T-helper 22 cell (primary cell): Measurements from ENCODE around the gene UMPS.
"Not testable (repeated sequence)": the region's sequence is repeated elsewhere in the genome, so short reads cannot be mapped to it uniquely, and the experiment has no call there.

Experiments used
- DNase-seq: peaks from one replicate; pipeline ENCODE4 v3.0.0-alpha.2; 2020; ENCODE audit warnings: low read depth

Gene UMPS

DNA sequence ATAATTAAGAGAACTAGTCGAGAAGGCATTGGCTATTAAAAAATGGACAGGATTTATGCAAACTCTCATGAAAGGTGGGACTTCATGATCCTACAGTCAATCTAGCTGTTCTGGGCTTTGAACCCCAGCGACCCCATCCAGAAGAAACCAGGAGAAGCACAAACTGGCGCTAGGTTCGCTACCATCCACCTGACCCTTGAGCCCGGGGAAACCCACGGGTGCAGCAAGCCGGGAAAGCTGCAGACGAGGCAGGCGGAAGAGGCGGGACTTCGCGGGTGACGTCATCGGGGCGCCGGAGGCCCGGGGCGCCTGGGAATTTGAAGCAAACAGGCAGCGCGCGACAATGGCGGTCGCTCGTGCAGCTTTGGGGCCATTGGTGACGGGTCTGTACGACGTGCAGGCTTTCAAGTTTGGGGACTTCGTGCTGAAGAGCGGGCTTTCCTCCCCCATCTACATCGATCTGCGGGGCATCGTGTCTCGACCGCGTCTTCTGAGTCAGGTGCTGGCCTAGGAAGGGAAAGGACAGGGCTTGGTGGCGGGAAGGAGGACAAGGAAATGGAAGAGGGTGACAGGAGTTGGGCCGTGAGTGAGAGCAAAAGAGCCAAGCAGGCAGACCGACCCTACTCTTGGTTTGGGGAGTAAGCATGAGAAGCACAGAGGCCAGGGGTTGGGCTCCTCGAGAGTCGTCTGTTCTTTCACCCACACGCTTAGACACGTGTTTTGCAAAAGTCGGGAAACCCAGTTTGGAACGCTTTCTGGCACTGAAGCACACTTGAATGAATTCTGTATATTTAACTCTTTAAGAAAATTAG lies at the start of gene UMPS:
UMPS (plus strand) TSS at position 324 of the 812 bp plus-strand sequence; CDS start at position 344, 20 bp downstream.
- peak; percentile 72 for DNase-seq

DNA sequence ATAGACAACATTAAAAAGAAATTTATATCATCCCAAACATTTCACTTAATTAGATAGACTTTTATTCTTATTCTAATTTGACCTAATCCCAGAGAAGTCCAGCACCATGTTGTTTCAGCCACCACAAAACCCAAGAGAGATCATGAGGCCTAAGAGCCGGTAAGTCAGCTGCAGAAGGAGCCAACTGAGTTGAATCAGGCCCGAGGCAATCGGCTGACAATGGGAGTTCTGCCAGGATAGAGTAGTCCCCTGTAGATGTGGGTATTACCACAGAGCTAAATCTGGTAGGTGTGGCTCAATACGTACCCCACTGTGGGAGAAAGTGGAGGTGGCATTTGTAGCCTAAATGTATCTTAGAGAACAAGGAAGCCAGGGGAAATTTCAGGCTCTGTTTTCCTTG lies 49.7 kb upstream of the UMPS start:
- DNase-seq = no peak

DNA sequence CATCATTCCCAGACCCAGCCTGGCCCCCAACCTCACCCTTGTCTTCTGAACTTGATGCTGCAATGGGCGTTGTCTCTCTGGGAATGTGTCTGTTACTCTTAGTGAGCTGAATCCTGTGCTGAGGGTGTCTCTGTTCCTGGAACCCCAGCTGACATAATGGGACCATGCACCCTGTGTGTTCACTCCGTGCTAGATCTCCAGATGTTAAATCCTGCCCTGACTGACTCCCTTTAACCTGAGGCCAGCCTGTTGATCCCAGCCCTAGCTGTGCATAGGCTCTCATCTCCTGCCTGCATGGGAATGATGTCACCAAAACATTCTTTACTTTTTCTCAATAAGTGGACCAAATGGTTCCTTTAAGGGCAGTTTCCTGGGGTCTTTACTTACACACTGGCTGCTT lies 48.0 kb upstream of the UMPS start:
- no peak for DNase-seq

DNA sequence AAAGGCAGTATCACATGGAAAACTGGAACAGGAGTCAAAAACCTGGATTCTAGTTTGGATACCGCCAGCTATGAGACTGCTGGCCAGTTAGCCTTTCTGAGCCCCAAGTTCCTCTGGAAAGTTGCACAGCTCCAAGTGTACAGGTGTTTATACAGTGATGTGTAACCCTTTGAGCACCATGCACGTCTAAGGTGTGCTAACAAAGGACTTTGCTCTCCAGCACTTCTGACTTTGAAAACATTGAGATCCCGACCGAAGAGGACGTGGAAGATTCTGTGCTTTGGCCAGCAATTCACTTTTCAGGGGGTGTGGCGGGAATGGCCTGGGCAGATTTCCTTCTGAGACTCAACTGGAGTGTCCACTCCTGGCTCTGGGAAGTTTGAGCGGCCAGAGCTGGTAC lies 45.8 kb upstream of the UMPS start:
- DNase-seq = no peak

DNA sequence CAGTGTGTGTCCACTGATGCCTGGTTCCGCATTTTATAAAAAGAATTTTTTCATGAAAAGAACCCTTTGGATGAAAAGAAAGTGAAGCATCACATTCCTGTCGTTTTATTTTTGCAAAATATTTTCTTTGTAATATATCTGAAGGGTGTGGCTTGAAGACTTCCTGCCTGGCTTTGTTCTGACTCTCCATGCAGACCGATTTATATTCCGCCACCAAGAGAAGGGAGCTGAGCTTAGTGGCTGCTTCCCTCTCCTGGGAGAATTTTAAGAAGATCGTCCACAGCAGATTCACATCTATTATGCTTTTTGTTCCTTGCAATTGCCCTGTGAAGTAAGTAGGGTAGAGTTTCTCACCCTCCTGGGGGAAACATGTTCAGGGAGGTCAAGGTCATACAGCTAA lies 45.2 kb upstream of the UMPS start:
- no peak for DNase-seq

DNA sequence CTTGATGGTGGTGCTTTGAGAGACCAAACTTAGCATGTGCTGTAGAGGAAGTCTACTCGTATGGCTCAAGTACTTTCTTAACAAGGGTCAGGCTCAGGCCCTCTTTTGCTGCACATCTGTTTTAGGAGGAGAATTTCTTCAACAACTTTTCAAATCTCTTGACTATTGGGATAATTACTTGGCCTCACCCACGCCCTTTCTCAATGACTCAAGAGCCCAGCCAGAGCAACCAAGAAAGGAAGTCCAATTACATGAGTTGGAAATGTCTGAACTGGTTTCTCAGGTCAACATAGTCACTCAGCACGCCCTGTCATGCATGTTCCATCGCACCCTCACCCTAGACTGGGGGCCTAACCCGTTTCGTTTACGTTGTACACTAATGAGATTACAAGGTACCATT lies 44.8 kb upstream of the UMPS start:
- no peak for DNase-seq

DNA sequence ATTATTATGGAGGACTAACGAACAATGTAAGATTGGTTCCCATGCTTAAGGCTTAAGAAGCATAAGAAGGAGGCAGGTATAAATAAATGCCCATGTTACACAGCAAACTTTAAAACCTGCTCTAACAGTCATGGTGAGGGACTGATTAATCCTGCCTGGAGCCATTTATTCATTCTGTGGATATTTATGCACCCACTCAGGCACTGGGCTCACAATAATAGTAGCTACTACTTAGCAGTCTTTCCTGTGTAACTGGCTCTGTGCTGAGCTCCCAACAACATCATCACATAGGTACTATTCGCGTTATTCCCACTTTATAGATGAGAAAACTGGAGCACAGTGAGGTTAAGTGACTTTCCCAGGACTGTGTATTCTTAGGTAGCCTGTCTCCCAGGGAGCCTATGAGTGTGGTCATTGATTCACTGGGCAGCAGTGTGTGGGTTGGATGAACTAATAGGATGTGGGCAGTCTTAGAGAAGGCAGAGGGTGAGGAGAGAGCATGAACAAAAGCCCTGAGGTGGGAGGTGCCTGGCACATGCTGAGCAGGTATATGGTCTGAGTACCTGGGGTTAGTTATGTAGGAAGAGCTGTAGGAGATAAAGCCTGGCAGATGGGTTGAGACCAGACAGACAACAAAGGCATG lies 44.1 kb upstream of the UMPS start:
- no peak for DNase-seq

DNA sequence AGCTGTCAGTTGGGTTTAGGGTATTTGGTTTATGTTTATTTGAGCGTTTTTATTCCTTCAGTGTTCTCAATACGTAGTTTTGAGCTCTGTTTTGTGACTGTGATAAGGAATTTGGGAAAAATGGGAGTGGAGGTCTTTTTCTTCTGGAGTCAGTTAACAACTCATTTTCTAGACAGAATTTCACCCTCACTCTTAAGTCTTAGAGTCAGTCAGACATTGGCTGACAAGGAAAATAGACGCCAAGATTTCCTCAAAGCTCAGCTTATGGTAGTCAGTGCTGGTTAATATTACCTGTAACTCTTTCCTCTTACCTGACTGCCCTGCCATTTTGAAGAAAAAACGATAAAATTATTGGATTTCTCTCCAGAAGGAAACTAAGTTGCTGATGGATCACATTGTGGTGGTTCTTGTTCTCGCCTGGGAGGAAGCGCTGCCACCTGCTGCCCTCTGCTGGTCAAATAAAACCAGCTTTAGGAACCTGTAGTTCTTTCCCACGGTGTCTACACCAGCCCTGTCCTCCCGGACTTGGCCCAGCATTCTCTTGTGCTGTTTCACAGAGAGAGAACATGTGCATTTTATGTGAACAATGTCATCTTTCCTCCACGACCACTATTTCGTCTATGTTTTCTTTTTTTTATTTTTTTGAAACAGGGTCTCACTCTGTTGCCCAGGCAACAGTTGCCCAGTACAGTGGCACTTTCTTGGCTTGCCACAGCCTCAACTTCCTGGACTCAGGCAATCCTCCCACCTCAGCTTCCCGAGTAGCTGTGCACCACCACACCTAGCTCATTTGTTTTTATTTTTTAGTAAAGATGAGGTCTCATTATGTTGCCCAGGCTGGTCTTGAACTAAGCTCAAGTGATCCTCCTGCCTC lies 41.4 kb upstream of the UMPS start:
- DNase-seq = peak; percentile 18

DNA sequence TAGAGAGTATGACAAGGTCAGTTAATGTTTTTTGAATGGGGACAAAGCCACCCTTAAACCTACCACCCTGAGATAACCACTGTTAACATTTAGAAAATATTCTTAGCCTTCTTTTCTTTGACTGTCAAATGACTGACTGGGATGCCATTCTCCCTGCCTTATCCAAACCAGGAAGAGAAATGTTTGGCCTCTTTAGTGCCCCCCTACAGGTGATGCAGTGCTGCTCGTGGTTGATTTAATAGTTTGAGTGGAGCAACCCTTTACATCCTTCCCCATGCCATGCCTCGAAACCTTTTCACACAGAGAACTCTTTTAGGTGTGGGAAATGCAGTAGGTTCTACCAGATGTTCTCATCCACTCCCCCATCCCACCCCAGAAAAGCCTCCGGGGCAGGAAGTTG lies 38.7 kb upstream of the UMPS start:
- no peak for DNase-seq

DNA sequence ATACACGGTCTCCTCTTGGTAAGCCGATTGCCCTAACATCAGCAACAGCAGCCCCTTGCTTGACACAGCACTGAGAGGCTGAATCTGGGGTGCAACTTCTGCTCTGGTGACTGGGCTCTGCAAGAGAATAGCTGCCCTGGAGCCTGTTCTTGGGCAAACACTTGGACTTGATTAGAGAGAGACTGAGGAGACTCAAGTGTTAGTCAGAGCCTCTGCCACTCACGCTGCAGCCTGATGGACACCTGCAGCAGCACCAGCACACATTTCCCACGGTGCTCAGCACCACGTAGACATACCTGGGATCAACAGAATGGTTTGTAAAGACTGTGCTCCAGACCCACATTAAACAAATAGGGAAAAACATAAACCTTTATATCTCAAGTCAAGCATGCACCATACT lies 35.8 kb upstream of the UMPS start:
- no peak for DNase-seq

DNA sequence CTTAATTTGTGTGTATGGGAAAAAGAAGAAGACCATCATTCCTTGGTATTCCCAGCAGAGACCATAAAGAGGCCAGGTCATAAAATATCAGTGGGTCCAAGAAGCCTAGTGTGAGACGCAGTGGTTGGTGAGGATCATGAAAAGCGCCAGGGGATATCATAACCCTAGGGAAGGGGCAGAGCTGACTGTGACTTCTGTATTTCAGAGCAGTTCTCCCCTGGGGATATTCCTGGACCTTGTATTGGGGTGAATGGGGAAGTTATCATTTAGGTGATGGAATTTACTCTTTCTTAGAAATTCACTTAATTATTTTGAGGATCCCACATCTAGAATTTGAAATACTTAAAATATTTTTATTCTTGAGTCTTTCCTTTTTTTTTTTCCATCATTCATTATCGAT lies 34.9 kb upstream of the UMPS start:
- no peak for DNase-seq

DNA sequence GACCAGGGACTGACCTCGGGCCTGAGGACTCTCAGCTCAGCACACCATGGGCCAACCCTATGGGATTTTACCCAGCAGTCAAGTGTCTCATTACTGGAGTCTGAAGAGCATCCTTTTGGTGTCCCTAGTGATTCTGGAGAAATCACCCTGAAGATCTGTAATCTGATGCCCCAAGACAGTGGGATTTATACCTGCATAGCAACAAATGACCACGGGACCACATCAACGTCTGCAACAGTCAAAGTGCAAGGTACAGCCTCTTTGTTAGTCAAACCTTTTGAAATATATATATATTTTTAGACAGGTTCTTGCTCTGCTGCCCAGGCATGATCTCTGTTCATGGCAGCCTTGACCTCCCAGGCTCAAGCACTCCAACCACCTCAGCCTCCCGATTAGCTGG lies 34.2 kb upstream of the UMPS start:
- no peak for DNase-seq

DNA sequence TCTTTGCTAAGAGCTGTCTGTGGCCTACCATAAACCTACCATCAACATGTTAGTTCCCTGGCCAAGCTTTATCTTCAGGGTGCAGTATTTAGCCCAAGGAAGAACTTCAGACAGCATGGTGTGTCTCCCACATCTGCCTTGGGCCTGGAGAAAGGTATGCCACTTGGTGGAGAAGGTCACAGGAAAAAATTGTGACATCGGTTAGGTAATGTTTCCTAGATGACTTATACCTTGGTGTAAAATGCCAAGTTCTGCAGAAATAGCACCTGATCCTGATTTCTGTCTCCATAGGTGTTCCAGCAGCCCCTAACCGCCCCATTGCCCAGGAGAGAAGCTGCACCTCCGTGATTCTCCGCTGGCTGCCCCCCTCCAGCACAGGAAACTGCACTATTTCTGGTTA lies 33.0 kb upstream of the UMPS start:
- DNase-seq = no peak

DNA sequence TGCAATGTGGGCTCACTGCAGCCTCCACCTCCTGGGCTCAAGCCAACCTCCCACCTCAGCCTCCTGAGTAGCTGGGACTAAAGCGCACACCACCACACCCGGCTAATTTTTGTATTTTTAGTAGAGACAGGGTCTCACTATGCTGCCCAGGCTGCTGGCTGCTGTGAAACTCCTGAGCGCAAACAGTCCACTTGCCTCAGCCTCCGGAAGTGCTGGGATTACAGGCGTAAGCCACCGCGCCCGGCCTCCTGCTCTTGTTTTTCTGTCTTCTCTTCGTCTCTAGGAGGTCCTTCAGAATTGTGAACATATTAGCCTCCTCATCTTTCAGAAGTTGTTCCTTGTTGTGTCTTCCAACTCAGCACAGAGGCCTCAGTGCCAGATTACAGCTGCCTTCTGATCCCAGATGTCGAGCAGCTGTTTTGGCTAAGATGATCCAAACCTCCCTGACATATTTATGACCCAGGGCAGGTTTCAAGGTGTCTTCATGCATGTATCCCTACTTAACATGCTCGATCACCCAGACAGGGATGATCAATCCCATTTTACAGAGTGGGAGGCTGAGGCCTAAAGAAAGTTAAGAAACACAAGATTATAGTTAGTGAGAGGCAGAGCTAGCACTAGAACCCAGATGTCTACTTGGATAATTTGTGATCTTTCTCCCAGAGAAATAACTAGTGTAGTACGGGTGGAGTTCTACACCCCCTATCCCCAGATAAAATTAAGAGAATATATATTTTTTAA lies 32.1 kb upstream of the UMPS start:
- DNase-seq = no peak

DNA sequence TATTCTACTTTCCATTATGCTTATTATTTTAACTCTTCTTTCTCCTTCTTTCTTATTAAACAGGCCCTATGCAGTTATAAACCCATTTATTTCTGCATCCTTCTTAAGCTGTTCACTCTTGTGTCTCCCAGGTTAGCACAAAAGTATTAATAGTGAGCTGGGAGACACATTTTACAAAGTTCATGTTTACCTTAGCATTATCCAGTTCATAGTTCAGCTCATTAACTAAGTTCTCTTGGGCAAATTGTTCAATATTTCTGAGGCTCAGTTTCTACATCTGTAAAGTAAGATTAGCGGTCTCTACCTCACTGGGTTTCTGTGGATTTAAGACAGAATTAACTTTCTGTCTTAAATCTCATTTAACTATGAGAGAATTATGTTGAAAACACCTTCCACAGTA lies 31.2 kb upstream of the UMPS start:
- no peak for DNase-seq

DNA sequence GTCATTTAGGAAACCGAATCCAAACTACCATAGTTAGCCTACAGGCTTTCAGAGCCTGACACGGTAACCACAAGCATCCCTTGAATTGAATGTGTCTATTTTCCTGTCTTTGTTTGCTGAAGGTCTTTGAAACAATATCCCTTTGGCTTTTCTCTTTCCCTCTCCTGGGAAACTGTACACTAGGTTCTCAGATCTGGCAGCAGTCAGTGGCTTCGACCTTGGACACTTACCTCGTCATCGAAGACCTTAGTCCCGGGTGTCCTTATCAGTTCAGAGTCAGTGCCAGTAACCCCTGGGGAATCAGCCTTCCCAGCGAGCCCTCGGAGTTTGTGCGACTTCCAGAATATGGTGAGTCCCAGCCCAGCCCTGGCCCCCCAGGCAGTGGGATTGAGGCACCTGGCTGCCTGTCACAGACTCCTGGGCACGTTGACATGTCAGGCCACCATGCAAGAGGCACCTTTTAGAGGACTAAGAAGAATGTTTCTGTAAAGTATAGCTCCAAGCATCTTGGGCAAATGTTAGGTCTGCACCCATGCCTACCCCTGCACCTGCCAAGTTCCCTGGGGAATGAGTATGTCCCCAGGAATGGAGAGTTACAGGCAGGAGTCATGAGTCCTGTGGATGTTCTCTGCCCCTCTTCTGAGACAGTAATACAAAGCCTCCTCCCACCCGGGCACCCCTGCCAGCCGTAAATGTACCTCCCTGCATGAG lies 30.4 kb upstream of the UMPS start:
- DNase-seq = no peak

DNA sequence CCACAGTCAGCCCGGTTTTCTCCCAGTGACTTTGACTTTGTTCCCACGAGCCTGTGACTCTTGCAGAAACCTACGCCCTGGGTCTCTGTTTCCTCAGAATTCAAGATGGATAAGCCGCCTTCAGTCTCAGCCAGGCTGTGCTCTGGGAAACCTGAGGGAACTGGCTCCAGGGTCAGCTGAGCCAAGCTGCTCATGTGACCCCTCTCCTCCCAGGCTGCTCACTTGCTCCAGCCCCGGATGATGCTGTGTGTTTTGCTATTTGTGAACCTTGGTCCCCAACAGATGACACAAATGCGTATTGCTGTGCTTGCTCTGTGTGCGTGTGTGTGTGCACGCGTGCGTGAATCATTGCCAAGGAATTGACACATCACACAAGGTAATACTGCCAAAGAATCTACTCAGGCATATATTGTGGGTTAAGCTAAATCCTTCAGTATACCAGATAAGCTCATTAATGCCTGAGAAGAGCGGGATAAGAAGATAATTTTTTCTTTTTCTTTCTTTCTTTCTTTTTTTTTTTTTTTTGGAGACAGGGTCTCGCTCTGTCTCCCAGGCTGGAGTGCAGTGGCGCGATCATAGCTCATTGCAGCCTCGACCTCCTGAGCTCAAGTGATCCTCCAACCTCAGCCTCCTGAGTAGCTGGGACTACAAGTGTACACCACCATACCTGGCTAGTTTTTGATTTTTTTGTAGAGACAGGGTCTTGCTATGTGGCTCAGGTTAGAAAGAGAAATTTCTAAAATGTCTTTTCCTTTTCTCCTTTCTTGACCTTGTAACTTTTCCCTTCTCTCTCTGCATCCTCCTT lies 29.2 kb upstream of the UMPS start:
- DNase-seq = no peak

DNA sequence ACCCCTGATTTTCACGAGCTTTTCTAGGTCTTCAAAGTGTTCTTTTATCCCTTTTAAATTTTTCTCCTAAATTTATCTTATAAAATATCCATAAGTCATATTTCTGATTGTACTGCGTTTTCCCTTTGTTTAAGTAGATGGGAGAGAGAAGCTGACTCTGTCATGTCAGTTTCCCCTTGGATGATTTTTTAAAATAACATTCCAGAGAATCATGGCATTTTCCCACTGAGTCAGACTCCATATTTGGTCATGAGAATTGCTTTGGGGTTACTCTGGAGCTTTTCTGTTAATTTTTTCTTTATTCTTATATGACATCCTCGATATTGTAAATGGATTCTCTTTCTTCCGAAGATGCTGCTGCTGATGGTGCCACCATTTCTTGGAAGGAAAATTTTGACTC lies 28.6 kb upstream of the UMPS start:
- DNase-seq = no peak

DNA sequence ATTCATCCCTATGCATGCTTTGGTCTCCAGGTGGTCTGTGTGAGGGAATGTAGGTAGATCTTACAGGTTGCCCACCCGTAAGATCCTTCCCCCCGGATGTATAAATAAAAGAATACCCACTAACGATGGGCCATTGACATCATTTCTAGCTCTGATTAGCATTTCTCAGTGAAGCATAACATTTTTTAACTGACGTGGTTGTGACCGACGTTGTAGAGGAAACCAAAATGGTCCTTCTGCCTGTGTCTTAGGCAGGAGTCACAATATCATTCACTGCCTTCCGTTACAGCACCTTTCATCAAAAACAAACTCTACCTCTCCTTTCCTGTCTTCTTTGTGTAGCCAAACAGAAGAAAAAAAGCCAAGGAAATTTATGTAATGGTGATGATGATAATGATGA lies 27.3 kb upstream of the UMPS start:
- DNase-seq = no peak

DNA sequence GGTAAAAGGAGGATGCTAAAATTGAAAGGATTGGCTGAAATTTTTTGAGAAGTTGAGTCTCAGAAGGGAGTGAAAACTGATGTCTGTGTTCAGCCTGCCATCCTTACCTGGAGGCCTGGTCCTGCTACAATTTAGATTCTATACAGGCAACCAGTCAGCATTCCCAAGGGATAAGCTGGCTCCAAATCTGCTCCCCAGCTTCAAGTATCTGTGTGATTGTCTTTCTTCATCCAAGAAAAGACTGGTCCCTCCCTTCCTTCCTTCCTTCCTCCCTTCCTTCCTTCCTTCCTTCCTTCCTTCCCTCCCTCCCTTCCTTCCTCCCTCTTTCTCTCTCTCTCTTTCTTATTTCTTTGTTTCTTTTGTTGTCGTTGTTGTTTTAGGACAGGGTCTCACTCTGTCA lies 24.7 kb upstream of the UMPS start:
- no peak for DNase-seq

DNA sequence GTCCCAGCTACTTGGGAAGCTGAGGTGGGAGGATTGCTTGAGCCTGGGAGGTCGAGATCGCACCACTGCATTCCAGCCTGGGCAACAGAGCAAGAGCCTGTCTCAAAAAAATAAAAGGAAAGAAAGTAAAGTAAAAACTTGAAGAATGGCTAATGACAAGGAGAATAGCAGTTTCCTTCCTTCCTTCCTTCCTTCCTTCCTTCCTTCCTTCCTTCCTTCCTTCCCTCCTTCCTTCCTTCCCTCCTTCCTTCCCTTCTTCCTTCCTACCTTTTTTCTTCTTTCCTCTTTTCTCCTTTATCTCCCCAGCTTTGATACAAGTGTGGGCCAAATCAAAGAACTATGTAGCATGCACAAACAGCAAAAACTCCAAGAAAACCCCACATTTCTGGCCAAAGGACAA lies 23.0 kb upstream of the UMPS start:
- DNase-seq = not testable (repeated sequence)
